Thyroid gland (tissue), 4 donors: ENCODE data around the gene CLIP1. TPM values are rescaled to one million over a fixed set of nuclear protein-coding genes. Genes with fewer than 3 reads are reported as not detected.

Source experiments
- DNase-seq, 2 donors: peaks; one replicate each; pipeline ENCODE4 v3.0.0-alpha.2; 2019
- H3K27ac ChIP-seq, 3 donors: fragments of 200-600 bp; sonication (generic); 1 replicate in 2 of 3; 2 replicates in 1 of 3; pipeline ENCODE4 v1.5.1; 2016 to 2019; ENCODE audit warnings: mild to moderate bottlenecking in 1 of 3, moderate library complexity in 1 of 3
- H3K27me3 ChIP-seq: fragments of 200-600 bp; sonication (generic); one replicate; pipeline ENCODE4 v1.5.1; 2019
- H3K36me3 ChIP-seq, 2 donors: fragments of 200-600 bp; sonication (generic); one replicate each; pipeline ENCODE4 v1.5.1; 2016 to 2019
- H3K4me1 ChIP-seq, 2 donors: fragments of 200-600 bp; sonication (generic); one replicate each; pipeline ENCODE4 v1.5.1; 2017 to 2019
- H3K4me3 ChIP-seq, 3 donors: fragments of 200-600 bp; sonication (generic); replicated peaks in 1 of 3; 1 replicate in 2 of 3; 2 replicates in 1 of 3; pipeline ENCODE4 v1.5.1; 2016; ENCODE audit warnings: mild to moderate bottlenecking in 1 of 3
- H3K9me3 ChIP-seq: fragments of 200-600 bp; sonication (generic); one replicate; pipeline ENCODE4 v1.5.1; 2017
- CTCF ChIP-seq, 6 experiments: fragments of 200-600 bp in 3 of 6; fragments of 450-650 bp in 3 of 6; sonication (generic) in 3 of 6; IDR thresholded peaks; one replicate each; pipeline ENCODE4 v1.5.1; 2016 to 2019; ENCODE audit warnings: antibody characterized with exemption in 6 of 6, mild to moderate bottlenecking in 2 of 6, inconsistent platforms in 1 of 6, moderate library complexity in 1 of 6
- POLR2A ChIP-seq, 2 donors: fragments of 450-650 bp; IDR thresholded peaks; one replicate each; pipeline ENCODE4 v1.6.1; 2017; ENCODE audit warnings: antibody characterized with exemption in 2 of 2, mild to moderate bottlenecking in 2 of 2, moderate library complexity in 1 of 2
- WGBS, 2 donors: methylation state at CpG; one replicate each; pipeline ENCODE4 v1.1.5; 2017; 5-methylcytosine and 5-hydroxymethylcytosine counted together
- intact Hi-C: fragments of 100-400 bp; cut with DNase I; formaldehyde crosslinking; loops from one replicate; pipeline ENCODE4 v1.15.1; 2023
- total RNA-seq, 4 donors: library from RNA; depleted of rRNA; stranded (reverse); fragments of >200 nt; gene quantifications; one replicate each; pipeline ENCODE4 v1.2.3, GENCODE V29; 2016

The CLIP1 gene
- total RNA-seq, 4 donors from 2014 or later, result 118 to 189 (median 143) TPM

DNA sequence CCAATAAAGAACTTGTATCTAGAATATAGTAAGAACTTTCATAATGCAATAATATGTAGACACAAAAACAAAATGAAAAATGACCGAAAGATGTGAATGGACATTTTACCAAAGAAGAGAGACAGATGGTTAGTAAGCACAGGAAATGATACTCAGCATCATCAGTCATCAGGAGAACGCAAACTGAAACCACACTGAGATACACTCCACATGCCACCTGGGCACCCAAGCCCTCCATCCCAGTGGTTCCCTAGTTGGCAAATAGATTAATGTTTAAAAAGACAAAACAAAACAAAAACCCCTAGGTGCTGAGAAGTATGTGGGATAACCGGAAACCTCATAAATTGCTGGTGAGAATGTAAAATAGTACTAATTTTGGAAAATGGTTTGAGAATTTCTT lies 129.4 kb downstream of the CLIP1 start:
- 93 to 99% methylated on average over 3 of the region's 3 CpGs for WGBS, 2 donors
- H3K9me3 ChIP-seq, result no peaks in the 10 kb centered on the region
- no peak overlapping the region for H3K27ac ChIP-seq
- DNase-seq, result no peak
- peaks cover 16 to 23% of the 10 kb centered on the region in 2 donors for H3K36me3 ChIP-seq
- H3K4me1 ChIP-seq, result no peaks in the 10 kb centered on the region
- H3K27me3 ChIP-seq, result no peaks in the 10 kb centered on the region
- no peak overlapping the region for H3K4me3 ChIP-seq
- TF ChIP-seq POLR2A (IDR thresholded peaks at IDR 0.05) (no peak), CTCF (IDR thresholded peaks at IDR 0.05) (no peak)
- intact Hi-C loops, result no loop called here

DNA sequence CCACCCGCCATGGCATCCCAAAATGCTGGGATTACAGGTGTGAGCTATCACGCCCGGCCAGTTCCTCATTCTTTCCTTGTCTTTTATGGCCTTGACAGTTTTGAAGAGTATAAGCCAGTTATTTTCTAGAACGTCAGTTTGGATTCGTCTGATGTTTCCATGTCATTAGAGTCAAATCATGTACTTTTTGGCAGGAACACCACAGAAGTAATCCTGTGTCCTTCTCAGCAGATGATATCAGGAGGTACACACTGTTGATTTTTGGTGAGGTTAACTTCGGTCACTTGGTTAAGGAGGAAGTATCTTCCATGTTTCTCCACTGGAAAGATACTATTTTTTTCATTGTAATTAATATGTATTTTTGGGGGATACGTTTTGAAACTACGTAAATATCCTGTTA lies 131.0 kb downstream of the CLIP1 start:
- TF ChIP-seq CTCF (IDR thresholded peaks at IDR 0.05), result no peak
- TF ChIP-seq POLR2A (IDR thresholded peaks at IDR 0.05), result no peak
- WGBS, 2 donors, result 96 to 98% methylated on average over 8 of the region's 8 CpGs
- no peak for DNase-seq
- intact Hi-C loops, result no loop called here
- Histone ChIP-seq H3K4me1 (no peaks in the 10 kb centered on the region), H3K27me3 (no peaks in the 10 kb centered on the region), H3K27ac (no peak overlapping the region), H3K36me3 (peaks cover 16 to 27% of the 10 kb centered on the region in 2 donors), H3K4me3 (no peak overlapping the region), H3K9me3 (no peaks in the 10 kb centered on the region)

DNA sequence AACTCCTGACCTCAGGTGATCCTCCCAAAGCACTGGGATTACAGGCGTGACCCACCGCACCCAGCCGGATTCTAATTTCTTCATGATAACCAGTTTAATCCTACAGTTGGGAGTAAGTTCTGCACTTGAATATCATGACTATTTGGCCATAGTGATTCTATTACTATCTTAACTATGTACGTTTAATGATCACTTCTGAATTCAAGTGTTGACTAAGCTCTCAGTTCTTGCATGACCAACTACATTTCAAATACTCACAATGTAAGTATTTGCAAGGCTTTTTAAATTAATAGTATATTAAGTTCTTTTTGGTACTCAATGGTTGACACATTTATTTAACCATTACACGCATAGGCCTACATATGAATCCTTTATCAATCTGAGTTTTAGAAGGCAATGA lies 138.8 kb downstream of the CLIP1 start:
- Histone ChIP-seq H3K4me3 (no peak overlapping the region), H3K36me3 (peaks cover 12 to 19% of the 10 kb centered on the region in 2 donors), H3K27me3 (no peaks in the 10 kb centered on the region), H3K27ac (no peak overlapping the region), H3K4me1 (no peaks in the 10 kb centered on the region), H3K9me3 (no peaks in the 10 kb centered on the region)
- intact Hi-C loops, result no loop called here
- DNase-seq, result no peak
- no peak for TF ChIP-seq POLR2A (IDR thresholded peaks at IDR 0.05)
- no peak for TF ChIP-seq CTCF (IDR thresholded peaks at IDR 0.05)
- 96 to 99% methylated on average over 5 of the region's 5 CpGs for WGBS, 2 donors

GRCh38 chr12:122282061-122282460 lies 140.4 kb downstream of the CLIP1 start:
- WGBS, 2 donors, result 82 to 86% methylated on average over 4 of the region's 4 CpGs
- Histone ChIP-seq H3K4me3 (no peak overlapping the region), H3K4me1 (no peaks in the 10 kb centered on the region), H3K27ac (no peak overlapping the region), H3K27me3 (no peaks in the 10 kb centered on the region), H3K9me3 (no peaks in the 10 kb centered on the region), H3K36me3 (peaks cover 18 to 26% of the 10 kb centered on the region in 2 donors)
- DNase-seq, result no peak
- intact Hi-C loops, result no loop called here
- no peak for TF ChIP-seq POLR2A (IDR thresholded peaks at IDR 0.05)
- TF ChIP-seq CTCF (IDR thresholded peaks at IDR 0.05), result no peak

DNA sequence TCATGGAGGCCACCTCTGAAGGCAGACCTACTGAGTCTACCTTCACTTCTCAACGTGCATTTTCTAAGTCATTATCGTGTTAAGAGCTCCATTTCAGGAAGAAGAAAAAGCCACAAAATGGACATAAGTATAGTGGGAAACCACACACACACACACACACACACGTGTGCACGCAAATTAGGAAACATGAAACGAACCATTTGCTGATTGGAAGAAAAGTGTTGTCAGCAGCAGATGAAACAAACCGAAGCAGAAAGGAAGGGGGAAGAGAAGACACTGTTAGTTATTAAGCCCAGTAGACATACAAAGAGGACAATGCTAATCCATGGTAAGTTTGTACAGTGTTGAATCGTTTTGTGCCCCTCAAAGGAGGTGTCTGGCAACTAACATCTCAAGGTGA lies 146.2 kb downstream of the CLIP1 start:
- no peak overlapping the region for H3K27ac ChIP-seq
- no peaks in the 10 kb centered on the region for H3K27me3 ChIP-seq
- H3K36me3 ChIP-seq, result peaks cover 33 to 37% of the 10 kb centered on the region in 2 donors
- intact Hi-C loops, result no loop called here
- no peaks in the 10 kb centered on the region for H3K9me3 ChIP-seq
- 82 to 88% methylated on average over 7 of the region's 7 CpGs for WGBS, 2 donors
- no peak overlapping the region for H3K4me3 ChIP-seq
- H3K4me1 ChIP-seq, result no peaks in the 10 kb centered on the region
- TF ChIP-seq CTCF (IDR thresholded peaks at IDR 0.05), result no peak
- no peak for DNase-seq
